Esophagus squamous epithelium (tissue), 4 donors: ENCODE measurements around the gene SLIT1.

Source experiments
- CTCF ChIP-seq, 6 experiments: fragments of 450-650 bp in 4 of 6; fragments of 200-600 bp in 2 of 6; sonication (generic) in 2 of 6; IDR thresholded peaks; one replicate each; pipeline ENCODE4 v1.5.1; 2016 to 2019; ENCODE audit warnings: antibody characterized with exemption in 6 of 6, mild to moderate bottlenecking in 4 of 6, moderate library complexity in 4 of 6
- POLR2A ChIP-seq, 4 donors: fragments of 450-650 bp; IDR thresholded peaks; one replicate each; pipeline ENCODE4 v1.6.1; 2017; ENCODE audit warnings: antibody characterized with exemption in 4 of 4, mild to moderate bottlenecking in 4 of 4, moderate library complexity in 3 of 4

GRCh38 chr10:97107551-97107950 lies 78.2 kb downstream of the SLIT1 start:
- no peak for TF ChIP-seq CTCF (IDR thresholded peaks at IDR 0.05)
- no peak for TF ChIP-seq POLR2A (IDR thresholded peaks at IDR 0.05)
